H9 (cell line): ENCODE measurements around the gene ZNF133. TPM values are rescaled to one million over a fixed set of nuclear protein-coding genes. Genes with fewer than 3 reads are reported as not detected.

Source experiments
- DNase-seq: peaks from one replicate; pipeline ENCODE4 v3.0.0-alpha.2; 2017
- H2AFZ ChIP-seq: one replicate; pipeline ENCODE4 v1.6.1; 2013; ENCODE audit warnings: mild to moderate bottlenecking, low read length, control low read depth, moderate library complexity
- H2AK5ac ChIP-seq: 2 replicates; pipeline ENCODE4 v1.6.1; 2013; ENCODE audit warnings: low read length, control low read depth, mixed read lengths; ENCODE audit not compliant: insufficient read length
- H2BK120ac ChIP-seq: one replicate; pipeline ENCODE4 v1.6.1; 2013; ENCODE audit warnings: low read depth, mild to moderate bottlenecking, low read length, control low read depth, inconsistent platforms; ENCODE audit not compliant: poor library complexity, severe bottlenecking
- H2BK12ac ChIP-seq: 2 replicates; pipeline ENCODE4 v1.6.1; 2013; ENCODE audit warnings: low read length, control low read depth, mixed read lengths, low read depth; ENCODE audit not compliant: insufficient read length
- H2BK15ac ChIP-seq: 2 replicates; pipeline ENCODE4 v1.6.1; 2013; ENCODE audit warnings: low read depth, low read length, control low read depth
- H2BK20ac ChIP-seq: one replicate; pipeline ENCODE4 v1.6.1; 2013; ENCODE audit warnings: low read depth, mild to moderate bottlenecking, low read length, control low read depth, inconsistent platforms; ENCODE audit not compliant: poor library complexity, severe bottlenecking
- H2BK5ac ChIP-seq: 2 replicates; pipeline ENCODE4 v1.6.1; 2013; ENCODE audit warnings: low read length, control low read depth, mixed read lengths; ENCODE audit not compliant: insufficient read length
- H3K14ac ChIP-seq: 2 replicates; pipeline ENCODE4 v1.6.1; 2013; ENCODE audit warnings: low read length, control low read depth; ENCODE audit not compliant: insufficient read depth
- H3K18ac ChIP-seq: 2 replicates; pipeline ENCODE4 v1.6.1; 2013; ENCODE audit warnings: low read depth, mild to moderate bottlenecking, mixed read lengths, low read length, control low read depth; ENCODE audit not compliant: insufficient read length
- H3K23ac ChIP-seq: 2 replicates; pipeline ENCODE4 v1.6.1; 2013; ENCODE audit warnings: low read length, control low read depth, mixed read lengths, low read depth; ENCODE audit not compliant: insufficient read length
- H3K23me2 ChIP-seq: 2 replicates; pipeline ENCODE4 v1.6.1; 2013; ENCODE audit warnings: low read depth, mild to moderate bottlenecking, mixed read lengths, low read length, control low read depth; ENCODE audit not compliant: insufficient read length, poor library complexity, severe bottlenecking
- H3K27ac ChIP-seq: 2 replicates; pipeline ENCODE4 v1.5.1; 2013; ENCODE audit warnings: low read length, control low read depth, mixed read lengths, low read depth; ENCODE audit not compliant: insufficient read length
- H3K27me3 ChIP-seq: 2 replicates; pipeline ENCODE4 v1.6.1; 2013; ENCODE audit warnings: low read length, control low read depth, inconsistent platforms; ENCODE audit not compliant: insufficient read depth
- H3K4ac ChIP-seq: 2 replicates; pipeline ENCODE4 v1.6.1; 2013; ENCODE audit warnings: low read depth, mild to moderate bottlenecking, control low read depth, inconsistent platforms, low read length, moderate library complexity
- H3K4me1 ChIP-seq: 2 replicates; pipeline ENCODE4 v1.6.1; 2013; ENCODE audit warnings: low read length, control low read depth, inconsistent platforms; ENCODE audit not compliant: insufficient read depth
- H3K4me2 ChIP-seq: 2 replicates; pipeline ENCODE4 v1.6.1; 2013; ENCODE audit warnings: low read length, control low read depth, mixed read lengths; ENCODE audit not compliant: insufficient read length, insufficient read depth
- H3K56ac ChIP-seq: 2 replicates; pipeline ENCODE4 v1.6.1; 2013; ENCODE audit warnings: low read depth, mild to moderate bottlenecking, mixed read lengths, low read length, control low read depth; ENCODE audit not compliant: insufficient read length
- H3K79me1 ChIP-seq: 2 replicates; pipeline ENCODE4 v1.6.1; 2013; ENCODE audit warnings: low read depth, mild to moderate bottlenecking, moderate library complexity, low read length, control low read depth, inconsistent platforms; ENCODE audit not compliant: insufficient read depth, poor library complexity, severe bottlenecking
- H3K79me2 ChIP-seq: 2 replicates; pipeline ENCODE4 v1.6.1; 2013; ENCODE audit warnings: low read length, control low read depth, inconsistent platforms; ENCODE audit not compliant: insufficient read depth
- H3K9ac ChIP-seq: 2 replicates; pipeline ENCODE4 v1.6.1; 2013; ENCODE audit warnings: low read length, control low read depth, mixed read lengths; ENCODE audit not compliant: insufficient read length; ENCODE audit errors: extremely low read depth
- H3K9me3 ChIP-seq: one replicate; pipeline ENCODE4 v1.6.1; 2013; ENCODE audit warnings: low read depth, low read length, inconsistent platforms; ENCODE audit not compliant: control insufficient read depth
- H3T11ph ChIP-seq: one replicate; pipeline ENCODE4 v1.6.1; 2013; ENCODE audit warnings: mild to moderate bottlenecking, low read length, control low read depth, inconsistent platforms
- H4K20me1 ChIP-seq: one replicate; pipeline ENCODE4 v1.6.1; 2013; ENCODE audit not compliant: control insufficient read depth, insufficient read length, insufficient read depth
- H4K5ac ChIP-seq: 2 replicates; pipeline ENCODE4 v1.6.1; 2013; ENCODE audit warnings: low read depth, mild to moderate bottlenecking, mixed read lengths, low read length, control low read depth; ENCODE audit not compliant: insufficient read length
- H4K8ac ChIP-seq: replicated peaks from 2 replicates; pipeline ENCODE4 v1.6.1; 2013; ENCODE audit warnings: low read length, control low read depth, mixed read lengths, low read depth; ENCODE audit not compliant: insufficient read length
- H4K91ac ChIP-seq: 2 replicates; pipeline ENCODE4 v1.6.1; 2013; ENCODE audit warnings: low read depth, mild to moderate bottlenecking, moderate library complexity, mixed read lengths, low read length, control low read depth; ENCODE audit not compliant: insufficient read length
- H3K27ac Mint-ChIP-seq, 3 experiments: 2 replicates in 2 of 3; 3 replicates in 1 of 3; pipeline ENCODE4 v1.8.0; 2020 to 2021; ENCODE audit warnings: mixed read lengths in 3 of 3, mild to moderate bottlenecking in 1 of 3, moderate library complexity in 1 of 3
- H3K27me3 Mint-ChIP-seq: 2 replicates; pipeline ENCODE4 v1.8.0; 2021; ENCODE audit warnings: low read depth, mild to moderate bottlenecking, moderate library complexity, mixed read lengths
- H3K36me3 Mint-ChIP-seq, 3 experiments: 2 replicates in 2 of 3; 3 replicates in 1 of 3; pipeline ENCODE4 v1.8.0; 2020 to 2021; ENCODE audit warnings: low read depth in 3 of 3, mixed read lengths in 3 of 3; ENCODE audit not compliant: insufficient read depth in 1 of 3
- H3K4me1 Mint-ChIP-seq, 2 experiments: 2 replicates each; pipeline ENCODE4 v1.8.0; 2020; ENCODE audit warnings: mixed read lengths in 2 of 2
- H3K4me3 Mint-ChIP-seq, 2 experiments: 2 replicates in 1 of 2; 3 replicates in 1 of 2; pipeline ENCODE4 v1.8.0; 2020 to 2021; ENCODE audit warnings: mild to moderate bottlenecking in 2 of 2, mixed read lengths in 2 of 2, moderate library complexity in 1 of 2
- H3K9me3 Mint-ChIP-seq, 2 experiments: 2 replicates in 1 of 2; 3 replicates in 1 of 2; pipeline ENCODE4 v1.8.0; 2020; ENCODE audit warnings: mild to moderate bottlenecking in 2 of 2, mixed read lengths in 2 of 2, moderate library complexity in 1 of 2
- WGBS: extraction: QIAGEN DNeasy Blood & Tissue Kit; methylation state at CpG from one replicate; pipeline ENCODE4 v1.1.7; 2013; ENCODE audit warnings: missing lambda C conversion rate, low lambda C conversion rate, mixed read lengths; ENCODE audit not compliant: insufficient read length; ENCODE audit errors: extremely low coverage; 5-methylcytosine and 5-hydroxymethylcytosine counted together
- total RNA-seq: library from RNA; stranded (reverse); gene quantifications from 2 replicates; pipeline ENCODE4 v1.2.1, GENCODE V29; 2021
- TF ChIP-seq, protein P1 (sequence below): fragments of 200-600 bp; sonication (generic); conservative IDR thresholded peaks from 3 replicates; pipeline ENCODE4 v1.8.0; 2021; ENCODE audit warnings: antibody characterized with exemption, mild to moderate bottlenecking

ZNF133 gene
- total RNA-seq, 1 experiment from 2014 or later = 11.0 TPM

GRCh38 chr20:18361678-18362077 lies 73.4 kb downstream of the ZNF133 start:
- H3K79me1 ChIP-seq = no peaks in the 10 kb centered on the region
- H2AK5ac ChIP-seq = no peak overlapping the region
- H3K27me3 ChIP-seq = no peaks in the 10 kb centered on the region
- no peak overlapping the region for H3K4me2 ChIP-seq
- no peaks in the 10 kb centered on the region for H3K9me3 ChIP-seq
- Mint-ChIP-seq H3K4me3 (no peak overlapping the region), H3K9me3 (no peaks in the 10 kb centered on the region; a peak in 1 of 5 replicates), H3K36me3 (no peaks in the 10 kb centered on the region; a peak in 1 of 7 replicates), H3K4me1 (peaks cover 5% of the 10 kb centered on the region in 2 experiments), H3K27me3 (no peaks in the 10 kb centered on the region), H3K27ac (no peak overlapping the region)
- H2BK5ac ChIP-seq = no peak overlapping the region
- no peak overlapping the region for H3K4ac ChIP-seq
- no peak overlapping the region for H2BK20ac ChIP-seq
- H3K79me2 ChIP-seq = no peaks in the 10 kb centered on the region
- H4K8ac ChIP-seq = no peak overlapping the region
- no peak overlapping the region for H4K91ac ChIP-seq
- no peak overlapping the region for H2AFZ ChIP-seq
- no peak for DNase-seq
- H3K4me1 ChIP-seq = no peaks in the 10 kb centered on the region
- no peak overlapping the region for H2BK120ac ChIP-seq
- H2BK15ac ChIP-seq = no peak overlapping the region
- no peak overlapping the region for H2BK12ac ChIP-seq
- H3T11ph ChIP-seq = no peak overlapping the region
- H4K20me1 ChIP-seq = no peaks in the 10 kb centered on the region
- no peak overlapping the region for H3K14ac ChIP-seq
- no peak overlapping the region for H3K56ac ChIP-seq
- TF ChIP-seq, protein P1, sequence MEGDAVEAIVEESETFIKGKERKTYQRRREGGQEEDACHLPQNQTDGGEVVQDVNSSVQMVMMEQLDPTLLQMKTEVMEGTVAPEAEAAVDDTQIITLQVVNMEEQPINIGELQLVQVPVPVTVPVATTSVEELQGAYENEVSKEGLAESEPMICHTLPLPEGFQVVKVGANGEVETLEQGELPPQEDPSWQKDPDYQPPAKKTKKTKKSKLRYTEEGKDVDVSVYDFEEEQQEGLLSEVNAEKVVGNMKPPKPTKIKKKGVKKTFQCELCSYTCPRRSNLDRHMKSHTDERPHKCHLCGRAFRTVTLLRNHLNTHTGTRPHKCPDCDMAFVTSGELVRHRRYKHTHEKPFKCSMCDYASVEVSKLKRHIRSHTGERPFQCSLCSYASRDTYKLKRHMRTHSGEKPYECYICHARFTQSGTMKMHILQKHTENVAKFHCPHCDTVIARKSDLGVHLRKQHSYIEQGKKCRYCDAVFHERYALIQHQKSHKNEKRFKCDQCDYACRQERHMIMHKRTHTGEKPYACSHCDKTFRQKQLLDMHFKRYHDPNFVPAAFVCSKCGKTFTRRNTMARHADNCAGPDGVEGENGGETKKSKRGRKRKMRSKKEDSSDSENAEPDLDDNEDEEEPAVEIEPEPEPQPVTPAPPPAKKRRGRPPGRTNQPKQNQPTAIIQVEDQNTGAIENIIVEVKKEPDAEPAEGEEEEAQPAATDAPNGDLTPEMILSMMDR = no peak
- no peak overlapping the region for H3K18ac ChIP-seq
- no peak overlapping the region for H3K9ac ChIP-seq
- H3K23ac ChIP-seq = no peak overlapping the region
- no CpG with 5 or more reads among the region's 1 CpG for WGBS
- H4K5ac ChIP-seq = no peak overlapping the region
- no peak overlapping the region for H3K27ac ChIP-seq
- H3K23me2 ChIP-seq = no peaks in the 10 kb centered on the region
